Mesendoderm (in vitro differentiated cells): ENCODE results near the gene ZNF766. TPM values are rescaled to one million over a fixed set of nuclear protein-coding genes. Genes with fewer than 3 reads are reported as not detected.

Source experiments
- DNase-seq: peaks from one replicate; pipeline ENCODE4 v3.0.0; 2013
- H2AK5ac ChIP-seq: 2 replicates; pipeline ENCODE4 v1.6.1; 2013; ENCODE audit warnings: low read length, inconsistent platforms
- H2BK120ac ChIP-seq: 2 replicates; pipeline ENCODE4 v1.6.1; 2013; ENCODE audit warnings: low read depth, mild to moderate bottlenecking, low read length, moderate library complexity, mixed read lengths
- H2BK15ac ChIP-seq: replicated peaks from 2 replicates; pipeline ENCODE4 v1.6.1; 2013; ENCODE audit warnings: low read depth, mild to moderate bottlenecking, moderate library complexity
- H2BK5ac ChIP-seq: 2 replicates; pipeline ENCODE4 v1.6.1; 2013; ENCODE audit warnings: low read length, inconsistent platforms
- H3K18ac ChIP-seq: 2 replicates; pipeline ENCODE4 v1.6.1; 2013; ENCODE audit warnings: mild to moderate bottlenecking, low read length, mixed read lengths
- H3K23ac ChIP-seq: one replicate; pipeline ENCODE4 v1.6.1; 2013; ENCODE audit warnings: low read length
- H3K27ac ChIP-seq: 2 replicates; pipeline ENCODE4 v1.5.1; 2013; ENCODE audit warnings: low read depth, mild to moderate bottlenecking, inconsistent platforms, low read length, moderate library complexity
- H3K27me3 ChIP-seq: 2 replicates; pipeline ENCODE4 v1.6.1; 2013; ENCODE audit warnings: low read length, control low read depth, mild to moderate bottlenecking, inconsistent platforms; ENCODE audit not compliant: insufficient read depth, poor library complexity
- H3K36me3 ChIP-seq: 2 replicates; pipeline ENCODE4 v1.6.1; 2013; ENCODE audit warnings: low read length, inconsistent platforms; ENCODE audit not compliant: control insufficient read depth, insufficient read depth
- H3K4ac ChIP-seq: one replicate; pipeline ENCODE4 v1.6.1; 2013; ENCODE audit warnings: low read depth, mild to moderate bottlenecking, low read length, moderate library complexity
- H3K4me1 ChIP-seq: 2 replicates; pipeline ENCODE4 v1.6.1; 2013; ENCODE audit warnings: low read depth, low read length, inconsistent platforms; ENCODE audit not compliant: control insufficient read depth
- H3K4me2 ChIP-seq: 2 replicates; pipeline ENCODE4 v1.6.1; 2013; ENCODE audit warnings: low read length
- H3K4me3 ChIP-seq: 2 replicates; pipeline ENCODE4 v1.5.1; 2013; ENCODE audit warnings: mild to moderate bottlenecking, low read length
- H3K56ac ChIP-seq: one replicate; pipeline ENCODE4 v1.6.1; 2013; ENCODE audit warnings: low read length
- H3K79me1 ChIP-seq: 2 replicates; pipeline ENCODE4 v1.6.1; 2013; ENCODE audit warnings: low read length, inconsistent platforms
- H3K79me2 ChIP-seq: 2 replicates; pipeline ENCODE4 v1.6.1; 2013; ENCODE audit warnings: mild to moderate bottlenecking, low read length; ENCODE audit not compliant: control insufficient read depth, insufficient read depth
- H3K9ac ChIP-seq: 2 replicates; pipeline ENCODE4 v1.6.1; 2013; ENCODE audit warnings: low read length, inconsistent platforms
- H4K5ac ChIP-seq: one replicate; pipeline ENCODE4 v1.6.1; 2013; ENCODE audit warnings: low read length
- H4K8ac ChIP-seq: one replicate; pipeline ENCODE4 v1.6.1; 2013; ENCODE audit warnings: low read depth, mild to moderate bottlenecking, control low read depth, low read length, moderate library complexity
- WGBS: extraction: QIAGEN DNeasy Blood & Tissue Kit; methylation state at CpG from one replicate; pipeline ENCODE4 v1.1.7; 2013; ENCODE audit warnings: low lambda C conversion rate, missing lambda C conversion rate; ENCODE audit not compliant: insufficient coverage; ENCODE audit errors: extremely low coverage; 5-methylcytosine and 5-hydroxymethylcytosine counted together
- small RNA-seq: library from polyadenylated mRNA; stranded (forward); fragments of <200 nt; extraction: miRNeasy Mini kit (QIAGEN cat#:217004); gene quantifications from one replicate; pipeline ENCODE3, GENCODE V24; 2013; ENCODE audit not compliant: insufficient read depth

Gene ZNF766

GRCh38 chr19:52345162-52345561 lies 75.8 kb downstream of the ZNF766 start:
- no peak overlapping the region for H3K18ac ChIP-seq
- H3K23ac ChIP-seq = no peak overlapping the region
- H3K79me1 ChIP-seq = no peaks in the 10 kb centered on the region
- H3K4me1 ChIP-seq = no peaks in the 10 kb centered on the region
- no peaks in the 10 kb centered on the region for H3K27me3 ChIP-seq
- WGBS = no CpG with 5 or more reads among the region's 6 CpGs
- H3K9ac ChIP-seq = no peak overlapping the region
- H3K79me2 ChIP-seq = no peaks in the 10 kb centered on the region
- no peak overlapping the region for H3K4me2 ChIP-seq
- H2BK120ac ChIP-seq = no peak overlapping the region
- H2BK5ac ChIP-seq = no peak overlapping the region
- no peak overlapping the region for H3K4ac ChIP-seq
- H4K5ac ChIP-seq = no peak overlapping the region
- H3K27ac ChIP-seq = no peak overlapping the region
- H2AK5ac ChIP-seq = no peak overlapping the region
- no peak overlapping the region for H2BK15ac ChIP-seq
- no peak overlapping the region for H3K56ac ChIP-seq
- H4K8ac ChIP-seq = no peak overlapping the region
- H3K4me3 ChIP-seq = no peak overlapping the region
- H3K36me3 ChIP-seq = no peaks in the 10 kb centered on the region
- peak; percentile 38 for DNase-seq

Small RNAs within 50 kb of the gene (small RNA-seq; reads per million reads assigned to genes)
- gene MIR643 (12.2 reads per million, percentile 88 among the genes with 10 or more reads in this experiment), gene MIR6801 (not detected), gene RF00019 (not detected)
